Peyer's patch (tissue), 4 donors: Measurements from ENCODE around the gene HS3ST5. TPM values are rescaled to one million over a fixed set of nuclear protein-coding genes. Genes with fewer than 3 reads are reported as not detected.
"Not testable (repeated sequence)": the region's sequence is repeated elsewhere in the genome, so short reads cannot be mapped to it uniquely, and the experiment has no call there.

Experiments used
- DNase-seq, 3 donors: peaks; one replicate each; pipeline ENCODE4 v3.0.0-alpha.2; 2017 to 2019
- H3K27ac ChIP-seq, 4 donors: fragments of 200-600 bp; sonication (generic); one replicate each; pipeline ENCODE4 v1.5.1; 2016 to 2019
- H3K27me3 ChIP-seq, 2 donors: fragments of 200-600 bp; sonication (generic); one replicate each; pipeline ENCODE4 v1.5.1; 2019
- H3K36me3 ChIP-seq, 3 donors: fragments of 200-600 bp; sonication (generic); one replicate each; pipeline ENCODE4 v1.5.1; 2016 to 2019
- H3K4me1 ChIP-seq, 4 donors: fragments of 200-600 bp; sonication (generic); one replicate each; pipeline ENCODE4 v1.5.1; 2016 to 2019
- H3K4me3 ChIP-seq, 4 donors: fragments of 200-600 bp; sonication (generic); 1 replicate in 3 of 4; 2 replicates in 1 of 4; pipeline ENCODE4 v1.5.1; 2016 to 2019; ENCODE audit warnings: mild to moderate bottlenecking in 1 of 4
- H3K9me3 ChIP-seq, 4 donors: fragments of 200-600 bp; sonication (generic); one replicate each; pipeline ENCODE4 v1.5.1; 2016 to 2019; ENCODE audit warnings: mild to moderate bottlenecking in 1 of 4
- POLR2A ChIP-seq, 2 donors: fragments of 450-650 bp; IDR thresholded peaks; one replicate each; pipeline ENCODE4 v1.5.1; 2017; ENCODE audit warnings: antibody characterized with exemption in 2 of 2, mild to moderate bottlenecking in 2 of 2, moderate library complexity in 2 of 2
- total RNA-seq, 4 donors: library from RNA; depleted of rRNA; stranded (reverse); fragments of >200 nt; gene quantifications; one replicate each; pipeline ENCODE4 v1.1.0, GENCODE V29; 2016
- TF ChIP-seq, protein P1 (sequence below), 6 experiments: fragments of 450-650 bp in 4 of 6; fragments of 200-600 bp in 2 of 6; sonication (generic) in 1 of 6; IDR thresholded peaks; one replicate each; pipeline ENCODE4 v1.5.1; 2017 to 2019; ENCODE audit warnings: antibody characterized with exemption in 6 of 6, mild to moderate bottlenecking in 3 of 6, moderate library complexity in 1 of 6

HS3ST5 gene
- total RNA-seq, 4 donors from 2014 or later = not detected

DNA sequence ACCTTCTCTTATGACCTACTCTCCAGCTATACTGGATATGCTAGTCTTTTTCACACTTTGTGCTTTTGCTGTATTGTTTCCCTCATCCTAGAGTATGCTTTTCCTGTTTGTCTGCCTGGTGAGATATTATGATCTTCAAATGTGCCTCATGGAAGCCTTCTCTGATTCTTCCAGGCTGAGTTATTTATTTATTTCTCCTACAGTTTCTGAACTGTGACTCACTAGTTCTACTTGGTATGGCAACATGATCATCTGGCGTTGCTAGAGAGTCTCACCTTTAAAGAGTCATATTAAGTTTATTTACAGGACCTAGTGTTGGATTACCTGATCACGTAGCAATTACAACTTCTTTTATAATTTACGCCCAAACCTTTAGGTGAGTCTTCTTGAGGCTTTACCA lies 290.7 kb downstream of the HS3ST5 start:
- DNase-seq = no peak
- Histone ChIP-seq H3K36me3 (no peaks in the 10 kb centered on the region), H3K4me1 (no peaks in the 10 kb centered on the region), H3K4me3 (no peak overlapping the region), H3K9me3 (no peaks in the 10 kb centered on the region), H3K27ac (no peak overlapping the region), H3K27me3 (no peaks in the 10 kb centered on the region)
- TF ChIP-seq, protein P1, sequence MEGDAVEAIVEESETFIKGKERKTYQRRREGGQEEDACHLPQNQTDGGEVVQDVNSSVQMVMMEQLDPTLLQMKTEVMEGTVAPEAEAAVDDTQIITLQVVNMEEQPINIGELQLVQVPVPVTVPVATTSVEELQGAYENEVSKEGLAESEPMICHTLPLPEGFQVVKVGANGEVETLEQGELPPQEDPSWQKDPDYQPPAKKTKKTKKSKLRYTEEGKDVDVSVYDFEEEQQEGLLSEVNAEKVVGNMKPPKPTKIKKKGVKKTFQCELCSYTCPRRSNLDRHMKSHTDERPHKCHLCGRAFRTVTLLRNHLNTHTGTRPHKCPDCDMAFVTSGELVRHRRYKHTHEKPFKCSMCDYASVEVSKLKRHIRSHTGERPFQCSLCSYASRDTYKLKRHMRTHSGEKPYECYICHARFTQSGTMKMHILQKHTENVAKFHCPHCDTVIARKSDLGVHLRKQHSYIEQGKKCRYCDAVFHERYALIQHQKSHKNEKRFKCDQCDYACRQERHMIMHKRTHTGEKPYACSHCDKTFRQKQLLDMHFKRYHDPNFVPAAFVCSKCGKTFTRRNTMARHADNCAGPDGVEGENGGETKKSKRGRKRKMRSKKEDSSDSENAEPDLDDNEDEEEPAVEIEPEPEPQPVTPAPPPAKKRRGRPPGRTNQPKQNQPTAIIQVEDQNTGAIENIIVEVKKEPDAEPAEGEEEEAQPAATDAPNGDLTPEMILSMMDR (IDR thresholded peaks at IDR 0.05) = no peak
- TF ChIP-seq POLR2A (IDR thresholded peaks at IDR 0.05) = no peak

DNA sequence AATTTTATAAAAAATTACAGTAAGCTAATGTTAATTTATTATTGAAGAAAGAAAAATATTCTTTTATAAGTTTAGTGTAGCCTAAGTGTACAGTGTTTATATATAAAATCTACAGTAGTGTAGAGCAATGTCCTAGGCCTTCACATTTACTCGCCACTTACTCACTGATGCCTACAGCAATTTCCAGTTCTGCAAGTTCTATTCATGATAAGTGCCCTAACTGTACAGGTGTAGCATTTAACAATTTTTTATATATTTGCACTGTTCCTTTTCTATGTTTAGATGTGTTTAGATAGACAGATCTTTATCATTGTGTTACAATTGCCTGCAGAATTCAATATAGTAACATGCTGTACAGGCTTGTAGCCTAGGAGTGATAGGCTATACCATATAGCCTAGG lies 291.8 kb downstream of the HS3ST5 start:
- no peaks in the 10 kb centered on the region for H3K36me3 ChIP-seq
- no peaks in the 10 kb centered on the region for H3K27me3 ChIP-seq
- H3K9me3 ChIP-seq = no peaks in the 10 kb centered on the region
- H3K27ac ChIP-seq = no peak overlapping the region
- no peak overlapping the region for H3K4me3 ChIP-seq
- no peaks in the 10 kb centered on the region for H3K4me1 ChIP-seq
- no peak for DNase-seq
- TF ChIP-seq POLR2A (IDR thresholded peaks at IDR 0.05) = no peak
- TF ChIP-seq, protein P1 (IDR thresholded peaks at IDR 0.05) = no peak

DNA sequence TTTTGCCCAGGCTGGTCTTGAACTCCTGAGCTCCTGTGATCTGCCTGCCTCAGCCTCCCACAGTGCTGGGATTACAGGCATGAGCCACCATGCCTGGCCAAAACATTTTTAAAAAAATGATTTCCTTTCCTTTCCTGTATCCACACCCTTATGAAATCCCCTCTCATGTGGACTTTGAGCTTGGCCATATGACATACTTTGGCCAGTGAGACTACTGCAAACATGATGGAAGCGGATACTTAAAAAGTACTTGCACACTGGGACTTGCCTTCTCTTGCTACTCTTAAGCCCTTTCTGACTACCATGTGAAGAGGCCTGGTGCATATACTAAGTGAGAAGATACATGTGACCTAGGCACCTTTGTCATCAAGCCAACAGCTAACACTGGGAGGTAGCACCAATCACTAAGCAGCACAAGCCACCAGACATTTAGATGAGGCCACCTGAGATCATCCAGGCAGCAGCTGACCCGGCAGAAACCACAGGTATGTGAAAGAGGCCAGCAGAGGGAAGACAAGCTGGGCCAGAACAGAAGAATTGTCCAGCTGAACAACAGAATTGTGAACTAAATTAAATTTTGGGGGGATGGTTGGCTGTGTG lies 293.4 kb downstream of the HS3ST5 start:
- DNase-seq = no peak

DNA sequence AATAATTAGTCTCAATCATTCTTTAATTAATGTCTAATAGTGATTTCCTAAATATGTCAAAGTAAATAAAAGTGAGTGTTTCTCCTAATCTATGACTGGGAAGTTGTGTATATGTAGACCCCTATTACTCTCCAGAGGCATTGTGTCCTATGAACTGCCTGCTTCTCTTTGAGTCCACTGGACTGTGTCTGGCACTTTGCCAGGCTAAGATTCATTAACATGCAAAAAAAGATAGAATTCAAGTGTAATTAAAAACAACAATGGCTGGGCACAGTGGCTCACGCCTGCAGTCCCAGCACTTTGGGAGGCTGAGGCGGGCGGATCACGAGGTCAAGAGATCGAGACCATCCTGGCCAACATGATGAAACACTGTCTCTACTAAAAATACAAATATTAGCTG lies 298.3 kb downstream of the HS3ST5 start:
- H3K4me3 ChIP-seq, H3K36me3 ChIP-seq, H3K27me3 ChIP-seq, H3K9me3 ChIP-seq, H3K4me1 ChIP-seq, DNase-seq, H3K27ac ChIP-seq: not testable (repeated sequence)

More for the DNA sequence above, 293.4 kb downstream of the HS3ST5 start:
- H3K27ac ChIP-seq = no peak overlapping the region
- no peaks in the 10 kb centered on the region for H3K27me3 ChIP-seq
- no peaks in the 10 kb centered on the region for H3K4me1 ChIP-seq
- TF ChIP-seq POLR2A (IDR thresholded peaks at IDR 0.05) = no peak
- TF ChIP-seq, protein P1 (IDR thresholded peaks at IDR 0.05) = no peak
- no peak overlapping the region for H3K4me3 ChIP-seq
- H3K9me3 ChIP-seq = no peaks in the 10 kb centered on the region
- no peaks in the 10 kb centered on the region for H3K36me3 ChIP-seq

DNA sequence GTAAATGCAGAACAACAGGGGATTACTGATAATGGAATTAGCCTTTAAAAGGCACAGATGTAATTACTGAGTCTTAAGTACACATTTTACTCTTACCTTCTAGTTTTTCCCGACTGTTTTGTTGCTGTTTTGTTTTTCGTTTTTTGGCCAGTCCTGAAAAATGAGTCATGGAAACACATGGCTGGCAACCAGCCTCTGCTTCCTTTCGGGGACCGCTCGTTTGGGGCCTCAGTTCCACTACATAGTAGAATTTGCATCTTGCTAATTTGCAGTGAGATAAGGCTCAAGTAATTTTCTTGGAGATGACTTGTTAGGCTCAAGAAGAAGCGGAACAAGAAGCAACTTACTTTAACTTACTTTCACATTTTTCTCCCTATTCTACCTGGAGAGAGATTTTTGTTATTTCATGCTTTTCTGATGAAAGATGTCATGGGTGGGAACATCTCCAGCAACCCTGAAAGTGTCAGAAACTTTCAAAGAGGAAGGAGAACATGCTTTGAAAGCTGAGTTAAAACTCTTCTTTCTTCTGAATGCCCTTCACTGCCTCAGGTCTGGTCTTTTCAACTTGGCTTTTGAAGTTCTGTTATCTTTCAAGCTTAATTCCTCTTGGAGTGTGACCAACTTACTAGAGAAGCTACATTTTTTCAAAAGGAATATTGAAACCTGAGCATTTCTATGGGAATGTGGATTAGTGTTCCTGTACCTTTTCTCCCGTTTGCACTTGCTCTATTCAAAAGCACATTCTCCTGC lies 300.4 kb downstream of the HS3ST5 start:
- no peaks in the 10 kb centered on the region for H3K9me3 ChIP-seq
- H3K4me1 ChIP-seq = no peaks in the 10 kb centered on the region
- no peaks in the 10 kb centered on the region for H3K36me3 ChIP-seq
- H3K27ac ChIP-seq = no peak overlapping the region
- H3K27me3 ChIP-seq = no peaks in the 10 kb centered on the region
- no peak overlapping the region for H3K4me3 ChIP-seq
- no peak for DNase-seq
- TF ChIP-seq, protein P1 (IDR thresholded peaks at IDR 0.05) = no peak
- TF ChIP-seq POLR2A (IDR thresholded peaks at IDR 0.05) = no peak

DNA sequence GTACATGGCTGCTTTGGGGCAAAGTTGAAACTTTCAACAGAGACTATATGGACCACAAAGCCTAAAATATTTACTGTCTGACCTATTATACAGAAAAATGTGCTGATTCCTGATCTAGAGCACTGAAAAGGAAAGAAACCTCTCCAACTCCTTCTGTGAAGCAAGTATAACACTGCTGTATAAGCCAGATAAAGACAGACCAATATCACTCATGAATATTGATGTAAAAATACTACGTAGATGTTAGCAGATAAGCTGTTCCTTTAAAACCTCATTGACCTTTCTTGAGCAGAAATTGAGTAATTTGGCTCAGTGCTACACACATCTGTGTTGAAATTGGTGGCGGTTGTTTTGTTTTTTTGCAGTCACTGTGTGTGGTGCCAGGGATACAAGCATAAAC lies 302.0 kb downstream of the HS3ST5 start:
- Histone ChIP-seq H3K9me3 (no peaks in the 10 kb centered on the region), H3K4me1 (no peaks in the 10 kb centered on the region), H3K4me3 (no peak overlapping the region), H3K27ac (no peak overlapping the region), H3K36me3 (no peaks in the 10 kb centered on the region), H3K27me3 (no peaks in the 10 kb centered on the region)
- no peak for TF ChIP-seq POLR2A (IDR thresholded peaks at IDR 0.05)
- TF ChIP-seq, protein P1 (IDR thresholded peaks at IDR 0.05) = no peak
- DNase-seq = no peak
